ENCODE measurements around the gene POLR2H. TPM values are rescaled to one million over a fixed set of nuclear protein-coding genes. Genes with fewer than 3 reads are reported as not detected.

Gene POLR2H
- total RNA-seq, 1 donor, result 46.9 TPM

Small RNA genes within 50 kb of the gene (small RNA-seq; reads per million reads assigned to genes)
- 2,186 reads per million, percentile 99 among the genes with 10 or more reads in this experiment for gene SNORD66

Other genes with a start within 250 kb of the POLR2H start
- 60.3 TPM for gene EIF2B5, start 226.4 kb upstream of the POLR2H start, total RNA-seq
- gene DVL3, start 206.3 kb upstream of the POLR2H start, total RNA-seq, result 38.0 TPM
- gene AP2M1, start 186.9 kb upstream of the POLR2H start, total RNA-seq, result 290 TPM
- gene ABCF3, start 175.5 kb upstream of the POLR2H start, total RNA-seq, result 53.9 TPM
- under 0.01 TPM for gene VWA5B2, start 132.1 kb upstream of the POLR2H start, total RNA-seq
- gene ALG3, start 112.7 kb upstream of the POLR2H start, total RNA-seq, result 54.7 TPM
- 9.7 TPM for gene EEF1AKMT4, start 112.0 kb upstream of the POLR2H start, total RNA-seq
- not detected for gene CAMK2N2, start 100.2 kb upstream of the POLR2H start, total RNA-seq
- gene ECE2, start 85.7 kb upstream of the POLR2H start, total RNA-seq, result not detected
- 259 TPM for gene PSMD2, start 62.5 kb upstream of the POLR2H start, total RNA-seq
- 184 TPM for gene EIF4G1, start 47.1 kb upstream of the POLR2H start, total RNA-seq
- gene FAM131A, start 24.1 kb upstream of the POLR2H start, total RNA-seq, result 17.0 TPM
- 3.5 TPM for gene CLCN2, start 105 bp upstream of the POLR2H start, total RNA-seq
- gene THPO, start 16.5 kb downstream of the POLR2H start, total RNA-seq, result not detected
- gene CHRD, start 18.3 kb downstream of the POLR2H start, total RNA-seq, result under 0.01 TPM
- gene EPHB3, start 200.1 kb downstream of the POLR2H start, total RNA-seq, result 0.54 TPM